Choroid plexus epithelial cell (primary cell): ENCODE results near the gene PARD3.

Experiments
- DNase-seq: peaks from one replicate; pipeline ENCODE4 v3.0.0-alpha.2; 2010; ENCODE audit warnings: low read depth
- H3K4me3 ChIP-seq: 2 replicates; pipeline ENCODE4 v1.5.1; 2011; ENCODE audit warnings: low read depth, mild to moderate bottlenecking, control low read depth, low read length, moderate library complexity
- TF ChIP-seq, protein P1 (sequence below): conservative IDR thresholded peaks from 2 replicates; pipeline ENCODE4 v1.5.1; 2011; ENCODE audit warnings: low read depth, mild to moderate bottlenecking, control low read depth, inconsistent platforms, low read length, moderate library complexity

The PARD3 gene

GRCh38 chr10:34475274-34475646 is 339.8 kb downstream of the PARD3 start:
- no peak for DNase-seq
- no peak overlapping the region for H3K4me3 ChIP-seq
- TF ChIP-seq, protein P1, sequence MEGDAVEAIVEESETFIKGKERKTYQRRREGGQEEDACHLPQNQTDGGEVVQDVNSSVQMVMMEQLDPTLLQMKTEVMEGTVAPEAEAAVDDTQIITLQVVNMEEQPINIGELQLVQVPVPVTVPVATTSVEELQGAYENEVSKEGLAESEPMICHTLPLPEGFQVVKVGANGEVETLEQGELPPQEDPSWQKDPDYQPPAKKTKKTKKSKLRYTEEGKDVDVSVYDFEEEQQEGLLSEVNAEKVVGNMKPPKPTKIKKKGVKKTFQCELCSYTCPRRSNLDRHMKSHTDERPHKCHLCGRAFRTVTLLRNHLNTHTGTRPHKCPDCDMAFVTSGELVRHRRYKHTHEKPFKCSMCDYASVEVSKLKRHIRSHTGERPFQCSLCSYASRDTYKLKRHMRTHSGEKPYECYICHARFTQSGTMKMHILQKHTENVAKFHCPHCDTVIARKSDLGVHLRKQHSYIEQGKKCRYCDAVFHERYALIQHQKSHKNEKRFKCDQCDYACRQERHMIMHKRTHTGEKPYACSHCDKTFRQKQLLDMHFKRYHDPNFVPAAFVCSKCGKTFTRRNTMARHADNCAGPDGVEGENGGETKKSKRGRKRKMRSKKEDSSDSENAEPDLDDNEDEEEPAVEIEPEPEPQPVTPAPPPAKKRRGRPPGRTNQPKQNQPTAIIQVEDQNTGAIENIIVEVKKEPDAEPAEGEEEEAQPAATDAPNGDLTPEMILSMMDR: no peak

- TF ChIP-seq, protein P1: no peak
- no peak overlapping the region for H3K4me3 ChIP-seq
- DNase-seq: no peak
Measured at GRCh38 chr10:34474555-34475273, 340.4 kb downstream of the PARD3 start.

- peak; percentile 65 for DNase-seq
Measured at GRCh38 chr10:34474009-34474376, 341.1 kb downstream of the PARD3 start.

GRCh38 chr10:34473174-34474008 is 341.7 kb downstream of the PARD3 start:
- DNase-seq: peak; percentile 13
- TF ChIP-seq, protein P1: no peak
- H3K4me3 ChIP-seq: no peak overlapping the region

More at GRCh38 chr10:34474009-34474376, 341.1 kb downstream of the PARD3 start:
- no peak overlapping the region for H3K4me3 ChIP-seq
- TF ChIP-seq, protein P1: no peak

DNA sequence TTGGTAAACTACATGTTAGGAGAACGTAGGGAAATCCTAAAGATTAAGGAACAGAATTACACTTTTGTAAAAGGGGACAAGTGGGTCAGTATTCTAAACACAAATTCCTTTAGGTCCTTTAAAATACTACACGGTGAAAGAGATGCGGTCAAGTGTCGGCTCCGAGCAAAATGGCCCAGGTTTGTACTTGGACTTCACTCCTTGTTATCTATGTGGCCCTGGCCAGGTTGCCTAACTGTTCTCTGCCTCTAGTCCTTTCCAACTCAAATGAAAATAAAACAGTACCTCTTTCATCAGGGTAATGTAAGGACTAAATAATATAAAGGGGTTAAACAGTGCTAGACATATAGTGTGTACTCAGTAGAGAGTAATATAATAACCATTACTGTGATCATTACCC is 344.8 kb downstream of the PARD3 start:
- DNase-seq: no peak
- TF ChIP-seq, protein P1: no peak
- no peak overlapping the region for H3K4me3 ChIP-seq

DNA sequence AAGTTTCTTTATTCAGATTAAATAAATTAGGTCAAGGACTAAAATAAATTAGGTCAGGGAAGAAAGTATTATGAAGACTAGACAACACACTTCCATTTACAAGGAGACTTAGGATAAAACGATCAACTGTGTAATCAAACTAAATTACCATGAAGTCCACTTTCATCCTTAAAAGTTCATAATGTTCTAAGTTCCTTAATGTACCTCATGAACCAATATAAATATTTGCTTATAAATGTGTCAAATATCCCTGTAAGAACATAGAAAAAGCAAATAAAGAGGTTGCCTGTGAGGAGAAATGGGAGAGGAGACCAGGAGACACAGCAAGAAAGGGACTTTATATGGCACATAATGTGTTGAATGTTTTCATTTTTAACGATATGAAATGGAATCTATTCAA is 345.6 kb downstream of the PARD3 start:
- H3K4me3 ChIP-seq: no peak overlapping the region
- DNase-seq: no peak
- TF ChIP-seq, protein P1: no peak
